ENCODE measurements around the gene PSMC5. TPM values are rescaled to one million over a fixed set of nuclear protein-coding genes. Genes with fewer than 3 reads are reported as not detected.
"Not testable (repeated sequence)": the region's sequence is repeated elsewhere in the genome, so short reads cannot be mapped to it uniquely, and the experiment has no call there.

Gene PSMC5
- total RNA-seq, 2 experiments from 2014 or later, result 32.6 to 105 TPM

GRCh38 chr17:63842173-63842539, 14.9 kb downstream of the PSMC5 start:
- CTCF ChIA-PET (ENCODE audit: unreplicated experiment), result no interaction called here

GRCh38 chr17:63842540-63843386, 15.5 kb downstream of the PSMC5 start, which contains the start of gene SMARCD2:
TSS of gene SMARCD2 (minus strand) at chr17:63842685. CDS start at chr17:63842674, 11 bp downstream.
- no TSS peak for BruUV-seq (replicated peaks)
- Histone ChIP-seq H3K79me2 (ENCODE audit: insufficient read depth, low read depth, low read length) (peaks cover 45% of the 10 kb centered on the region), H3K4me2 (ENCODE audit: low read length) (peak within 1 kb of the TSS; percentile 86), H3K4me3 (ENCODE audit: low read depth, low read length, poor library complexity, severe bottlenecking) (peak within 1 kb of the TSS; percentile 99), H3K27ac (ENCODE audit: low read depth, low read length, poor library complexity, severe bottlenecking) (peak within 1 kb of the TSS; percentile 97), H3K36me3 (ENCODE audit: insufficient read depth, low read length) (peaks cover 17% of the 10 kb centered on the region), H3K4me1 (ENCODE audit: insufficient read depth, low read length, poor library complexity, severe bottlenecking) (peaks cover 48% of the 10 kb centered on the region), H3K9me2 (ENCODE audit: insufficient read depth, low read length) (no peaks in the 10 kb centered on the region), H4K20me1 (ENCODE audit: insufficient read depth, low read length) (peaks cover 18% of the 10 kb centered on the region), H2AFZ (ENCODE audit: low read length) (peak within 1 kb of the TSS; percentile 68; the same call in 1 of the 2 replicates), H3K9me3 (ENCODE audit: low read length) (no peaks in the 10 kb centered on the region)
- CTCF ChIA-PET (ENCODE audit: unreplicated experiment), result interaction anchor here (0.9 to 1.0 kb wide), 2 partner anchors 104 to 145 kb away, joined by 3 to 4 read pairs; no protein-coding TSS in a partner anchor
- POLR2A ChIA-PET, result interaction anchor here (0.6 to 1.5 kb wide), 9 partner anchors 14 to 609 kb away, joined by 3 to 9 read pairs (median 4); no protein-coding TSS in a partner anchor
- TF ChIP-seq CTCF (conservative IDR thresholded peaks at IDR 0.05; ENCODE audit: low read length), result no peak
- TF ChIP-seq EZH2phosphoT487 (IDR thresholded peaks at IDR 0.05; ENCODE audit: borderline replicate concordance, low read depth, low read length), result no peak
- peak; percentile 98 for DNase-seq (ENCODE audit: low spot score)
- intact Hi-C loops (cut with micrococcal nuclease; ENCODE audit: unreplicated experiment), result loop anchor here (1.0 kb wide), 4 partner anchors 15 to 143 kb away; partner anchors contain the start of genes CCDC47, FTSJ3, PSMC5 and STRADA

More at GRCh38 chr17:63842173-63842539, 14.9 kb downstream of the PSMC5 start:
- TF ChIP-seq CTCF (conservative IDR thresholded peaks at IDR 0.05; ENCODE audit: low read length) (no peak), EZH2phosphoT487 (IDR thresholded peaks at IDR 0.05; ENCODE audit: borderline replicate concordance, low read depth, low read length) (no peak)
- Histone ChIP-seq H3K4me1 (ENCODE audit: insufficient read depth, low read length, poor library complexity, severe bottlenecking) (peaks cover 48% of the 10 kb centered on the region), H3K9me3 (ENCODE audit: low read length) (no peaks in the 10 kb centered on the region), H4K20me1 (ENCODE audit: insufficient read depth, low read length) (peaks cover 18% of the 10 kb centered on the region), H3K4me3 (ENCODE audit: low read depth, low read length, poor library complexity, severe bottlenecking) (peak overlapping the region; percentile 99), H3K36me3 (ENCODE audit: insufficient read depth, low read length) (peaks cover 23% of the 10 kb centered on the region), H2AFZ (ENCODE audit: low read length) (no peak overlapping the region), H3K4me2 (ENCODE audit: low read length) (peak overlapping the region; percentile 83), H3K79me2 (ENCODE audit: insufficient read depth, low read depth, low read length) (peaks cover 51% of the 10 kb centered on the region), H3K9me2 (ENCODE audit: insufficient read depth, low read length) (no peaks in the 10 kb centered on the region), H3K27ac (ENCODE audit: low read depth, low read length, poor library complexity, severe bottlenecking) (peak overlapping the region; percentile 97)
- POLR2A ChIA-PET, result interaction anchor here (4.4 kb wide), 1 partner anchor 14 kb away, joined by 20 read pairs; the partner anchor contains the start of genes FTSJ3 and PSMC5
- no TSS peak for BruUV-seq (replicated peaks)
- DNase-seq (ENCODE audit: low spot score), result no peak
- intact Hi-C loops (cut with micrococcal nuclease; ENCODE audit: unreplicated experiment), result no loop called here

- DNase-seq (ENCODE audit: low spot score), result peak; percentile 94
- BruUV-seq (replicated peaks), result not testable (repeated sequence)
These were observed 16.2 kb downstream of the PSMC5 start for GRCh38 chr17:63843387-63843888.

More at GRCh38 chr17:63843387-63843888, 16.2 kb downstream of the PSMC5 start:
- H3K27ac ChIP-seq (ENCODE audit: low read depth, low read length, poor library complexity, severe bottlenecking), result peak overlapping the region; percentile 97
- H3K9me2 ChIP-seq (ENCODE audit: insufficient read depth, low read length); H3K9me3 ChIP-seq (ENCODE audit: low read length): not testable (repeated sequence)
- ChIA-PET POLR2A (interaction anchor here (0.6 to 1.5 kb wide), 17 partner anchors 15 to 608 kb away, joined by 3 to 9 read pairs (median 4); partner anchors contain the start of genes CCDC47 and DDX42), CTCF (ENCODE audit: unreplicated experiment) (interaction anchor here (0.6 to 1.0 kb wide), 3 partner anchors 49 to 145 kb away, joined by 3 to 5 read pairs (median 4); no protein-coding TSS in a partner anchor)
- peak overlapping the region; percentile 99 for H3K4me3 ChIP-seq (ENCODE audit: low read depth, low read length, poor library complexity, severe bottlenecking)
- H4K20me1 ChIP-seq (ENCODE audit: insufficient read depth, low read length), result peaks cover 15% of the 10 kb centered on the region
- peak overlapping the region; percentile 68 for H2AFZ ChIP-seq (ENCODE audit: low read length)
- peak overlapping the region; percentile 86 for H3K4me2 ChIP-seq (ENCODE audit: low read length)
- intact Hi-C loops (cut with micrococcal nuclease; ENCODE audit: unreplicated experiment), result loop anchor here (1.0 kb wide), 4 partner anchors 16 to 144 kb away; partner anchors contain the start of genes CCDC47, FTSJ3, PSMC5 and STRADA
- H3K4me1 ChIP-seq (ENCODE audit: insufficient read depth, low read length, poor library complexity, severe bottlenecking), result peaks cover 49% of the 10 kb centered on the region
- peaks cover 10% of the 10 kb centered on the region; the same call in 1 of the 2 replicates for H3K36me3 ChIP-seq (ENCODE audit: insufficient read depth, low read length)
- H3K79me2 ChIP-seq (ENCODE audit: insufficient read depth, low read depth, low read length), result peaks cover 38% of the 10 kb centered on the region

Measured in OCI-LY7 (cell line).